H54 (cell line): Measurements from ENCODE around the gene NVL.
A peak's percentile ranks its signal among the peaks of the same experiment; 100 is the strongest.
"Not testable (repeated sequence)": the region's sequence is repeated elsewhere in the genome, so short reads cannot be mapped to it uniquely, and the experiment has no call there.

Experiments
- DNase-seq: peaks from one replicate; pipeline ENCODE4 v3.0.0; 2011; ENCODE audit warnings: low spot score, mixed read lengths; ENCODE audit not compliant: insufficient read length
- FAIRE-seq: peaks from 3 replicates; lab custom pipeline; 2011; peaks lifted over from hg19 to GRCh38; lab: Jason Lieb, UNC
- POLR2A ChIP-seq: IDR thresholded peaks from 2 replicates; pipeline ENCODE4 v1.6.1; 2011; ENCODE audit warnings: low read depth, mild to moderate bottlenecking, low read length

NVL gene

DNA sequence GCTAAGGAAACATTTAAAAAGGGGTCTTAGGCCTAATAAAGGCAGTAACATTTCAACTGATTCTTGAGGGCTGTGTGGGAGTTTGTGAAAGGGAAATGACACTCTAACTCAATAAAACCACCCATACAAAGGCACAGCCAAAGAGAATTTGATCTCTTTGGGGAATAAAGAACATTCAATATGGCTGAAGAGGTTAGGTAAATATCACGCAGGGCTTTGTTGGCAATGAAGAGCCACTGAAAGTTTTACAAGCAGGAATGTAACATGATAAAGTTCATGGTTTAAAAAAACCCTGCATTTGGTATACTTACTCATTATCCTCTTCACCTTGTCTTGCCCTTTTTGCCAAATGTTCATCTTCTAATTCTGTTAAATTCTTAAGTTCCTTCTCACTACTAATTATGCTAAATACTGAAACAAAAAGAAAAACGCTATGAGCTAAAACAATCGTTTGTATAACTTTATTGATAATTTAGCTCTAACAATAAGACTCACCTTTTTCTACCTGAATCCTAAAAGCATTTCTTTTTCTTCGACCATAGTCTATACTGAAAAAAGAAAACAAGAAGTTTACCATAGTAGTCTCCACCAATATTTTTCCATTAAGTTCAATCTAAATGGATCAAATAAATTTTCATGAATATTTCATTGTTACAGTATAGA is 12.5 kb downstream of the NVL start:
- DNase-seq (no peak), FAIRE-seq (no peak)
- no peak for TF ChIP-seq POLR2A

DNA sequence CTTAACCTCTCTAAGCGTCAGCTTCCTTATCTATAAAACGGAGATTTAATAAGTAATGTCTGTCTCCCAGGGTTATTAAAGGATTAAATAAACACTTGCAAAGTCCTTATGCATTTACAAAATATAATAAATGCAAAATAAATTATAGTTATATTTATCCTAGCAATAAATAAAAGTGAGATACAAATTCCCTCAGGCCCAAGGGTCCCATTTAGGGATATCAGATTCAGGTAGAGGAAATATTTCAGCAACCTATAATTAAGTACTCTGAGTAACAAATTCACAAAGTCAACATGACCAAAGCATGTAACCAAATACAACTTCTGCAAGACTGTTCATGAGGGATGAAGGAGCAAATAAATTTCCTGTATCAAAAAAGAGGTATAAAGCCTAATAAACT is 17.9 kb downstream of the NVL start:
- no peak for TF ChIP-seq POLR2A
- FAIRE-seq = no peak
- no peak for DNase-seq

- DNase-seq, FAIRE-seq: not testable (repeated sequence)
Observed at GRCh38 chr1:224311503-224311902, 18.5 kb downstream of the NVL start.

- no peak for TF ChIP-seq POLR2A
- FAIRE-seq = no peak
- no peak for DNase-seq
Observed at GRCh38 chr1:224308064-224308463, 21.9 kb downstream of the NVL start.

DNA sequence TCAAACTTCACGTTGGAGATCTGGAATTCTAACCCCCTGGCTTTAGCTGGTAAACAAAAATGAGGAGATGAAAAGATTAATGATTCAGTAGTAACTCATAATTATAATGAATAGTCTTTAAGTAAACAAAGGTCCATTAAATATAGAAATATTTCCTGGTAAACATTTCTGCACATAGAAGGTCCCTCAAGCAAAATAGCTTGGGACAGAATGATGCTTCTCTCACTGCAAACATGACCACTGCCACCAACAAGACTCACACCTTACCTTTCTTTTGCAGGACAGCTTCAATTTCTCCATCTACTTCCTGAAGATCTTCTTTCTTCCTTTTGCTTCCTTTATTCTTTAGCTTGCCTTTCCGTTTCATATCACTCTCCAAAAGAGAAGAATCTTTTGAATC is 25.2 kb downstream of the NVL start:
- DNase-seq = no peak
- no peak for TF ChIP-seq POLR2A
- no peak for FAIRE-seq

GRCh38 chr1:224302947-224303346 is 27.0 kb downstream of the NVL start:
- FAIRE-seq = no peak
- TF ChIP-seq POLR2A = no peak

GRCh38 chr1:224301391-224301790 is 28.6 kb downstream of the NVL start:
- DNase-seq (no peak), FAIRE-seq (no peak)
- TF ChIP-seq POLR2A = no peak

More at GRCh38 chr1:224302947-224303346, 27.0 kb downstream of the NVL start:
- DNase-seq = no peak

- peak; percentile 87 for FAIRE-seq
- no peak for TF ChIP-seq POLR2A
- peak; percentile 51 for DNase-seq
Observed at GRCh38 chr1:224300346-224300745, 29.6 kb downstream of the NVL start.

GRCh38 chr1:224298346-224299330 is 31.3 kb downstream of the NVL start:
- FAIRE-seq (no peak), DNase-seq (no peak)
- no peak for TF ChIP-seq POLR2A

DNA sequence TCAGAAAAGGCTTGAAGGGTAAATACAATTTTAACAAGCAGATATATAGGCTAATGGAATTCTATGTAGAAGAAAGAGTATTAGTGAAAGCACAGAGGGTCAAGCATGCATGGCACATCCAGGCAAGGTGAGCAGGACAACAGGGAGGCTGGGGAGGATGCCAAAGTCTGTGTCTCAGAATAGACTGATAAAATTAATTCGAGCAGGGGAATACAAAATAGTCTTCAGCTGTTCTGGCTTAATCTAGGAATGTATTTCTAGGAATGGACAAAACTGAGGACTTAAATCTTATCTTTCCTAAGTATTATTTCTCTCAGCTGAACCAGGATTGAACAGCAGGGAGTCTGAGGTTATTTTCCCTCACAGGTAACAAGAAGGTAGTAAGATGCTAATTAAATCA is 35.2 kb downstream of the NVL start:
- no peak for DNase-seq
- no peak for TF ChIP-seq POLR2A
- FAIRE-seq = no peak

- peak; percentile 8 for DNase-seq
- no peak for TF ChIP-seq POLR2A
- FAIRE-seq = no peak
Observed at GRCh38 chr1:224292419-224292818, 37.6 kb downstream of the NVL start.

DNA sequence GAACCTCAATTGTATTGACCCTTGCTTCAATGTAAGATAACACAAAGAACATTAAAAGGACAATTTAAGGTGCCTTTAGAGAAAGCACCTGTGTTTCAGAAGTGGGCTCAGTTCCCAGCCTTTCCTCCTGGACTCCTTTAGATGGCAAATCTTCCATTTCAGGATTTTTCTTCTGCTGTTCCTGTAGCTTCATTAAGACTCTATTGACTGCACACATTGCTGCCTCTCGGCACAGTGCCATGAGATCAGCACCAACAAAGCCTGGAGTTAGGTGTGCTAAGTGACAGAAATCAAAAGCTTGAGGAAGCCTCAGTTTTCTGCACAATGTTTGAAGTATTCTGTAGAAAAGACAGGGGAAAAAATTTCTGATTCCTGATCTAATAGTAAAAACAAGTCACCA is 40.6 kb downstream of the NVL start:
- no peak for TF ChIP-seq POLR2A
- no peak for FAIRE-seq
- DNase-seq = no peak

DNA sequence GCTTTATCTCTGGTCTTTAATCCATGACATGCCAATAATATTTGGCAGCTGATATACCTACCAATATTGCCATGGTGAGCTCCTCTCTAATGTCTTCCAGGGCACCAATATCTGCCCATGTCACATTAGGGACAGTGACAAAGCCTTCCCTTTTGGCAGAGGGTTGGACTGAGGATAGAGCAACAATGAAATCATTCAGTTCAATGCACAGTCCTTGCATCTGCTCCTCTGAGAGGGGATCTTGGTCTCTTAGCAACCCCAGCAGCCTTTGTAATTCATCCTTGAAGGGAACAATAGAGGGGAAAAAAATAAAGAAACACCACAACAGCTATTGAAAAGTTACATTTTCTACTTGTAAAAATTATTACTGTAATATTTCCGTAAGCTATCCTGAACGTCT is 42.3 kb downstream of the NVL start:
- no peak for FAIRE-seq
- TF ChIP-seq POLR2A = no peak
- no peak for DNase-seq

GRCh38 chr1:224282140-224282539 is 47.8 kb downstream of the NVL start:
- FAIRE-seq (no peak), DNase-seq (no peak)
- no peak for TF ChIP-seq POLR2A

DNA sequence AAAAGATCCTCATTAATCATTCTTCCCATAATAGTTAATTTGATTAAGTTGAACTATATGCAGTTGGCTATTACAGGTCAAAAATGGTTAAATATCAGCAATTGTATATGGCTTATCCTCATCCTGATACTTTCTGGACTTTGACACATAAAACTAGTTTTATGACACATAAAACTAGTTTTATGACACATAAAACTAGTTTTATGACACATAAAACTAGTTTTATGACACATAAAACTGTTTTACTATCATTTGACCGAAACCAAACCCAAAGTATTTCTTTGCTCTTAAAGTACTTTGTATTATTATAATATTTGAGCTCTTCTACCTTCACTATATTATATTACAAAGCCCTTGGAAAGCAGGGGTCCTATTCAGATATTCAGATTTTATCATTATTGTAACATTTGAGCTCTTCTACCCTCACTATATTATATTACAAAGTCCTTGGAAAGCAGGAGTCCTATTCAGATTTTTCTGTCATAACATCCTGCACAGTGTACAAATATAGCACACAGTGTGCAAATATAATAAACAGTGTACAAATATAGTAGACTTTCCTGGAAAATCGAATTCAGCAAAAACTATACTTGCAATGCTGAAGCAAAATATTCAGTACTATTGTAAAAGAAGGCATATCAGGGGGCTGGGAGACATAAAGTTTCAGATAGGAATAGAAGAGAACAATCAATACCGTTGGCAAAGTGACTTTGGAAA is 53.0 kb downstream of the NVL start:
- DNase-seq (no peak), FAIRE-seq (no peak)
- TF ChIP-seq POLR2A = no peak
